ENCODE data around the gene TMEM270.

GRCh38 chr7:73830681-73831583, 30.0 kb upstream of the TMEM270 start, which contains the start of gene CLDN4:
- TF ChIP-seq POLR2A (IDR thresholded peaks at IDR 0.05), result no peak
- no peak for TF ChIP-seq CTCF (IDR thresholded peaks at IDR 0.05)
